HCT116 (cell line): Measurements from ENCODE around the gene C15orf39. TPM values are rescaled to one million over a fixed set of nuclear protein-coding genes. Genes with fewer than 3 reads are reported as not detected.
A peak's percentile ranks its signal among the peaks of the same experiment; 100 is the strongest.

Source experiments
- ATAC-seq: fragments of 200-7000 bp; cut with Tn5 transposase; 2 replicates; pipeline ENCODE4 v1.9.1; 2020; ENCODE audit warnings: mild to moderate bottlenecking, moderate library complexity
- BruUV-seq: library from RNA; stranded (reverse); fragments of 400-500 nt; replicated peaks from 2 replicates; lab custom pipeline; 2021; lab: Mats Ljungman, UMichigan
- CTCF ChIA-PET: fragments of 300-600 bp; sonication (Branson Sonifier 250); formaldehyde crosslinking; loops from one replicate; lab custom pipeline; 2021; ENCODE audit warnings: antibody characterized with exemption; lab: Charles Lee
- POLR2A ChIA-PET: fragments of 300-600, 350-600 bp; sonication (Branson Sonifier 250); formaldehyde crosslinking; loops from one replicate; lab custom pipeline; 2021; ENCODE audit warnings: antibody characterized with exemption; lab: Charles Lee
- RAD21 ChIA-PET, 2 experiments: fragments of 300-600 bp; sonication (Branson Sonifier 250); formaldehyde crosslinking; loops; one replicate each; lab custom pipeline; 2023; ENCODE audit warnings: low total read pairs in 2 of 2; ENCODE audit not compliant: uncharacterized antibody in 2 of 2, unreplicated experiment in 2 of 2, low non-redundant PET in 1 of 2; lab: Charles Lee
- DNase-seq: peaks from one replicate; pipeline ENCODE4 v3.0.0-alpha.2; 2010; ENCODE audit warnings: low read depth, low spot score
- H2AFZ ChIP-seq: fragments of 200-600 bp; shearing (Covaris generic), sonication (generic); 2 replicates; pipeline ENCODE4 v1.6.1; 2017; ENCODE audit warnings: low read depth, mixed run types, mixed read lengths, antibody characterized with exemption, low read length; ENCODE audit not compliant: poor library complexity, severe bottlenecking
- H3K27ac ChIP-seq: 2 replicates; pipeline ENCODE4 v1.5.1; 2012; ENCODE audit warnings: low read depth, low read length
- H3K27me3 ChIP-seq: fragments of 200-600 bp; sonication (generic); 2 replicates; pipeline ENCODE4 v1.6.1; 2016; ENCODE audit warnings: mixed run types, low read length, mixed read lengths; ENCODE audit not compliant: insufficient read depth
- H3K36me3 ChIP-seq, 2 experiments: fragments of 200-500 bp in 1 of 2; fragments of 200-600 bp in 1 of 2; sonication (Bioruptor generic) in 1 of 2; sonication (generic) in 1 of 2; 2 replicates each; pipeline versions ENCODE4 v1.5.1 to v1.6.1; 2014 to 2016; ENCODE audit warnings: low read length in 2 of 2, inconsistent platforms in 1 of 2, mixed read lengths in 1 of 2, mixed run types in 1 of 2; ENCODE audit not compliant: insufficient read depth in 2 of 2, control insufficient read depth in 1 of 2
- H3K4me1 ChIP-seq, 2 experiments: fragments of 200-600 bp in 1 of 2; sonication (generic) in 1 of 2; 2 replicates each; pipeline versions ENCODE4 v1.5.1 to v1.6.1; 2012 to 2017; ENCODE audit warnings: low read length in 2 of 2, inconsistent platforms in 1 of 2, mild to moderate bottlenecking in 1 of 2, mixed read lengths in 1 of 2, mixed run types in 1 of 2, moderate library complexity in 1 of 2; ENCODE audit not compliant: insufficient read depth in 2 of 2, control insufficient read depth in 1 of 2
- H3K4me2 ChIP-seq: fragments of 200-600 bp; sonication (generic); 2 replicates; pipeline ENCODE4 v1.6.1; 2017; ENCODE audit warnings: mixed run types, low read length, mixed read lengths
- H3K4me3 ChIP-seq, 2 experiments: fragments of 200-600 bp in 1 of 2; sonication (generic) in 1 of 2; replicated peaks in 1 of 2; 2 replicates each; pipeline ENCODE4 v1.5.1; 2011 to 2016; ENCODE audit warnings: low read length in 2 of 2, control low read depth in 1 of 2, low read depth in 1 of 2, mild to moderate bottlenecking in 1 of 2, mixed read lengths in 1 of 2, mixed run types in 1 of 2
- H3K79me2 ChIP-seq: fragments of 200-600 bp; sonication (generic); 2 replicates; pipeline ENCODE4 v1.6.1; 2017; ENCODE audit warnings: mild to moderate bottlenecking, mixed run types, low read length, moderate library complexity, mixed read lengths; ENCODE audit not compliant: insufficient read depth
- H3K9ac ChIP-seq: fragments of 200-600 bp; sonication (generic); 2 replicates; pipeline ENCODE4 v1.6.1; 2016; ENCODE audit warnings: low read length, mixed read lengths
- H3K9me2 ChIP-seq: fragments of 200-600 bp; sonication (generic), shearing (Covaris generic); 2 replicates; pipeline ENCODE4 v1.6.1; 2017; ENCODE audit warnings: mixed run types, mild to moderate bottlenecking, moderate library complexity; ENCODE audit not compliant: insufficient read depth
- H3K9me3 ChIP-seq, 2 experiments: fragments of 200-500 bp in 1 of 2; fragments of 200-600 bp in 1 of 2; sonication (Bioruptor generic) in 1 of 2; sonication (generic) in 1 of 2; 2 replicates each; pipeline ENCODE4 v1.6.1; 2014 to 2017; ENCODE audit warnings: low read length in 2 of 2, mixed read lengths in 2 of 2, inconsistent platforms in 1 of 2, low read depth in 1 of 2, mild to moderate bottlenecking in 1 of 2, mixed run types in 1 of 2, moderate library complexity in 1 of 2; ENCODE audit not compliant: control insufficient read depth in 1 of 2, insufficient read depth in 1 of 2
- H4K20me1 ChIP-seq: fragments of 200-600 bp; sonication (generic), shearing (Covaris generic); 2 replicates; pipeline ENCODE4 v1.6.1; 2017; ENCODE audit warnings: mixed run types, mild to moderate bottlenecking, moderate library complexity; ENCODE audit not compliant: insufficient read depth
- ATF3 ChIP-seq: IDR thresholded peaks from 2 replicates; pipeline ENCODE4 v1.6.1; 2012
- CBX3 ChIP-seq: IDR thresholded peaks from 2 replicates; pipeline ENCODE4 v1.6.1; 2012; ENCODE audit warnings: low read depth
- CEBPB ChIP-seq: IDR thresholded peaks from 2 replicates; pipeline ENCODE4 v1.6.1; 2012; ENCODE audit warnings: low read depth
- EZH2 ChIP-seq: fragments of 200-600 bp; sonication (generic); IDR thresholded peaks from 2 replicates; pipeline ENCODE4 v1.6.1; 2017; ENCODE audit warnings: antibody characterized with exemption, mixed run types
- EZH2phosphoT487 ChIP-seq: fragments of 200-600 bp; IDR thresholded peaks from 2 replicates; pipeline ENCODE4 v1.6.1; 2018; ENCODE audit warnings: antibody characterized with exemption, borderline replicate concordance
- FOSL1 ChIP-seq: IDR thresholded peaks from 2 replicates; pipeline ENCODE4 v1.6.1; 2012; ENCODE audit warnings: low read depth
- MAX ChIP-seq: IDR thresholded peaks from 2 replicates; pipeline ENCODE4 v1.6.1; 2012
- POLR2A ChIP-seq: IDR thresholded peaks from 2 replicates; pipeline ENCODE4 v1.7.0; 2011; ENCODE audit warnings: borderline replicate concordance; ENCODE audit not compliant: insufficient read depth, insufficient read length; ENCODE audit errors: extremely low read depth
- POLR2AphosphoS5 ChIP-seq: IDR thresholded peaks from 2 replicates; pipeline ENCODE4 v1.6.1; 2011; ENCODE audit warnings: mild to moderate bottlenecking, low read depth, low read length, moderate library complexity
- RAD21 ChIP-seq: IDR thresholded peaks from 2 replicates; pipeline ENCODE4 v1.6.1; 2012; ENCODE audit warnings: low read depth, mild to moderate bottlenecking
- REST ChIP-seq: IDR thresholded peaks from 2 replicates; pipeline ENCODE4 v1.6.1; 2012; ENCODE audit warnings: low read depth
- SIN3A ChIP-seq: IDR thresholded peaks from 2 replicates; pipeline ENCODE4 v1.6.1; 2012; ENCODE audit warnings: low read depth
- SP1 ChIP-seq: IDR thresholded peaks from 2 replicates; pipeline ENCODE4 v1.6.1; 2012; ENCODE audit warnings: low read depth
- SRF ChIP-seq: IDR thresholded peaks from 2 replicates; pipeline ENCODE4 v1.6.1; 2012; ENCODE audit warnings: low read depth
- YY1 ChIP-seq: IDR thresholded peaks from 2 replicates; pipeline ENCODE4 v1.6.1; 2011; ENCODE audit warnings: low read length, low read depth, moderate library complexity, mild to moderate bottlenecking; ENCODE audit not compliant: insufficient replicate concordance; ENCODE audit errors: extremely low read depth
- ZBTB33 ChIP-seq: IDR thresholded peaks from 2 replicates; pipeline ENCODE4 v1.6.1; 2011; ENCODE audit warnings: mild to moderate bottlenecking, low read length, moderate library complexity; ENCODE audit not compliant: insufficient replicate concordance; ENCODE audit errors: extremely low read depth
- ZFX ChIP-seq: fragments of 450-650 bp; IDR thresholded peaks from 2 replicates; pipeline ENCODE4 v1.6.1; 2017
- ZNF274 ChIP-seq: fragments of 200-500 bp; sonication (Bioruptor generic); IDR thresholded peaks from 2 replicates; pipeline ENCODE4 v1.6.1; 2014; ENCODE audit warnings: mild to moderate bottlenecking, low read depth, low read length, inconsistent platforms
- intact Hi-C: fragments of 100-400 bp; cut with micrococcal nuclease; formaldehyde crosslinking; loops from 2 replicates; pipeline ENCODE4 v1.10.0; 2022
- total RNA-seq: library from RNA; stranded (reverse); gene quantifications from one replicate; pipeline ENCODE4 v1.2.1, GENCODE V29; 2021; ENCODE audit not compliant: unreplicated experiment

The C15orf39 gene
- total RNA-seq, 1 experiment from 2014 or later: 29.3 TPM

- TF ChIP-seq SRF (no peak), YY1 (no peak), ZFX (no peak), POLR2AphosphoS5 (no peak), EZH2 (no peak), REST (no peak), ZBTB33 (no peak), SIN3A (no peak), RAD21 (no peak), MAX (no peak), FOSL1 (no peak), POLR2A (no peak), CEBPB (no peak), ATF3 (no peak), CBX3 (no peak), EZH2phosphoT487 (no peak), ZNF274 (no peak), SP1 (no peak)
- H2AFZ ChIP-seq: no peak overlapping the region
- H3K36me3 ChIP-seq: no peaks in the 10 kb centered on the region
- no TSS peak for BruUV-seq
- H3K27me3 ChIP-seq: no peaks in the 10 kb centered on the region
- no peak overlapping the region for H3K4me3 ChIP-seq
- H3K9me2 ChIP-seq: no peaks in the 10 kb centered on the region
- no peak overlapping the region for H3K27ac ChIP-seq
- ATAC-seq (no peak), DNase-seq (no peak)
- intact Hi-C loops: no loop called here
- no peak overlapping the region for H3K9ac ChIP-seq
- H3K79me2 ChIP-seq: no peaks in the 10 kb centered on the region
- ChIA-PET RAD21 (interaction anchor here in 1 of 2 experiments (0.5 kb wide), 1 partner anchor 10 kb away, joined by 4 read pairs; no protein-coding TSS in a partner anchor), CTCF (interaction anchor here (0.9 kb wide), 1 partner anchor 26 kb away, joined by 3 read pairs; no protein-coding TSS in a partner anchor), POLR2A (no interaction called here)
- peaks cover 4 to 18% of the 10 kb centered on the region in 2 experiments; a peak in 3 of 4 replicates for H3K4me1 ChIP-seq
- no peaks in the 10 kb centered on the region for H3K9me3 ChIP-seq
- H4K20me1 ChIP-seq: no peaks in the 10 kb centered on the region
- H3K4me2 ChIP-seq: 0 out of 2 replicates have a peak overlapping the region, but pooled peaks have one; percentile 4
Observed at GRCh38 chr15:75156326-75157215, 45.1 kb upstream of the C15orf39 start.
